Fibroblast of pulmonary artery (primary cell): ENCODE measurements around the gene NGF.

ENCODE experiments used
- DNase-seq: peaks from one replicate; pipeline ENCODE4 v3.0.0-alpha.2; 2010; ENCODE audit warnings: low read depth
- H3K4me3 ChIP-seq: replicated peaks from 2 replicates; pipeline ENCODE4 v1.5.1; 2011; ENCODE audit warnings: low read depth, mild to moderate bottlenecking, control low read depth, low read length, moderate library complexity
- TF ChIP-seq, protein P1 (sequence below): IDR thresholded peaks from 2 replicates; pipeline ENCODE4 v1.5.1; 2011; ENCODE audit warnings: mild to moderate bottlenecking, control low read depth, low read length, inconsistent platforms; ENCODE audit errors: missing control alignments

The NGF gene

DNA sequence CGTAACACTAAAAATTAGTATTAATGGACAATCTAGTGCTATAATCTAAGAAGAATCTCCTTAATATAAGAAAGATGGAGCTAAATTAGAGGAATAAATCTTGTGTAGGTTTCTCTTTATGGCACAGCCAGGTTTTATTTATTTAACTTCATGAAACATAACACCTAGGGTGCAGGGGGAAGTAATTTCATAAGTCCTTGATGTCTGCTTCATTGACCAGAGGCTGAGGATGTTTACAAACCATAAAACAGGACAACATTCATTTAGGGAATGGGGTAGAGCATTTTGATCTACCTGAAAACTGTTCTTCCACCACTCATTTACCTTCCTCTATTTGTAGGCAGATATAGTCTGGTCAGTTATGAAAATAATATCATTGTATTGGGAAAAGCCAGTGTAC is 95.5 kb downstream of the NGF start:
- DNase-seq: no peak
- H3K4me3 ChIP-seq: no peak overlapping the region
- TF ChIP-seq, protein P1, sequence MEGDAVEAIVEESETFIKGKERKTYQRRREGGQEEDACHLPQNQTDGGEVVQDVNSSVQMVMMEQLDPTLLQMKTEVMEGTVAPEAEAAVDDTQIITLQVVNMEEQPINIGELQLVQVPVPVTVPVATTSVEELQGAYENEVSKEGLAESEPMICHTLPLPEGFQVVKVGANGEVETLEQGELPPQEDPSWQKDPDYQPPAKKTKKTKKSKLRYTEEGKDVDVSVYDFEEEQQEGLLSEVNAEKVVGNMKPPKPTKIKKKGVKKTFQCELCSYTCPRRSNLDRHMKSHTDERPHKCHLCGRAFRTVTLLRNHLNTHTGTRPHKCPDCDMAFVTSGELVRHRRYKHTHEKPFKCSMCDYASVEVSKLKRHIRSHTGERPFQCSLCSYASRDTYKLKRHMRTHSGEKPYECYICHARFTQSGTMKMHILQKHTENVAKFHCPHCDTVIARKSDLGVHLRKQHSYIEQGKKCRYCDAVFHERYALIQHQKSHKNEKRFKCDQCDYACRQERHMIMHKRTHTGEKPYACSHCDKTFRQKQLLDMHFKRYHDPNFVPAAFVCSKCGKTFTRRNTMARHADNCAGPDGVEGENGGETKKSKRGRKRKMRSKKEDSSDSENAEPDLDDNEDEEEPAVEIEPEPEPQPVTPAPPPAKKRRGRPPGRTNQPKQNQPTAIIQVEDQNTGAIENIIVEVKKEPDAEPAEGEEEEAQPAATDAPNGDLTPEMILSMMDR: no peak

DNA sequence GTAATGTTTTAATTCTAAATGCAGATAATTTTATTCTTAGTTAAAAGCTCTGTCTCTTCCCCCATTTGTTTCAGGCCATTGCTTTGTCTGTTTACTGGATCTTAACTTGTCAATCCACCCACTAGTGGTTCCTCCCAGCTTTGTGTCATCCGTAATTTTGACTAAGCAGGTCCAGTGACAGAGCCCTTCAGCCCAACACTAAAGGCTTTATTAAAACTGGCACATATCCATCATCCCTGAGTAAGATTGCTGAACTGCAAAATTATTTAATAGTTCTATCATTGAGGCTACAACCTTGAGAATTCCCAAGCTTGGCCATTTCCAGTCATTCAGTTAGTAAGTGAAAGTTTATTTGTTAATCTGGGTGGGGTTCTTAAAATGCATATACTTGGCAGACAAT is 96.7 kb downstream of the NGF start:
- no peak overlapping the region for H3K4me3 ChIP-seq
- DNase-seq: no peak
- TF ChIP-seq, protein P1: no peak

DNA sequence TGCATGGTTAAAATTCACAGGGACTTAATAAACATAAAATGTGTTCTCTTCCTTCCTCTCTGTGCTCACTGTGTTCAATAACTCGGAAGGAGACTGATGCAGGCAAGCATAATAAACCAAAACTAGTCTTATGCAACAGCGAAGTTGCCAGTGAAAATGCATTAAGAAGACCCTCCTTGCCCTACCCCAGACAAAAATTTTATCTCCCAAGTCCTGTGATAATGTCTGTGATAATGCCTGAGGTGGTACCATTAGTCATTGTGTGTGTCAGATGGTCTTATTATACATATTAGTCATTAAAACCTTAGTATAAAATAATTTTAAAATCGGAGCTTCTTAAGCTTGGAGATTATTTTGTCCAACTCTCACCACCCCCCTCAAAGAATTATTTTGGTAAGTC is 97.8 kb downstream of the NGF start:
- no peak for DNase-seq

DNA sequence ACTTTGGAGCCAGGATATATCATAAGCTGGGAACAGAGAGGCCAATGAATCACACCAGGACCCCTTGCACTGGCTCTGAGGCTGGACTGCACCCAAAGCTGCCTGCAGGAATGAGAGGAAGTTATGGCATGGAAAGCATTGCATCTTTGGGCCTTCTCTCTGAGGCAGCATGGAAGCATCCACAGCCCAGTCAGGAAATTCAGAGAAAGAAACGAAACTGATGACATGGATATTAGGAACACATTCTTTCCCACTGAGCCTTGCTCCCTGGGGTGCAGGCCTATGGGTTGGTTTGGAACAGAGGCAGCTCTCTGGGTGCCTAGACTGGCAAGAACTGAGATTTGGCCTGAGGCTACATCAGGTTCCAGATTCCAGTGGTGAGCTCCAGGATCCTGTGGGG is 98.6 kb downstream of the NGF start:
- no peak for DNase-seq
- no peak overlapping the region for H3K4me3 ChIP-seq
- TF ChIP-seq, protein P1: no peak

More for the DNA sequence above, 97.8 kb downstream of the NGF start:
- no peak overlapping the region for H3K4me3 ChIP-seq
- TF ChIP-seq, protein P1: no peak

DNA sequence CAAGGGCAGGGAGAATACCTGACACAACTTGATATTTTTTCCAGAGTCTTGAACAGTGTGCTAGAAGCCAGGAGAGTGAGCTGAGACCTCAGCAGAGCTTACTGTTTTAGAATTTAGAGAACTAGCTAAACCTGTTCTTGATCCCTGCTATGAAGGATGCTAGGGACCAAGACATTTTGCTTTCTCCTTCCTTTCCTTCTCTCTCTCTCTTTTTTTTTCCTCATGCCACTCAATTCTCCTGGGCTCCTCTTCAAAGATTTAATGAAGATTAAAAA is 99.0 kb downstream of the NGF start:
- no peak overlapping the region for H3K4me3 ChIP-seq
- TF ChIP-seq, protein P1: no peak
- no peak for DNase-seq

DNA sequence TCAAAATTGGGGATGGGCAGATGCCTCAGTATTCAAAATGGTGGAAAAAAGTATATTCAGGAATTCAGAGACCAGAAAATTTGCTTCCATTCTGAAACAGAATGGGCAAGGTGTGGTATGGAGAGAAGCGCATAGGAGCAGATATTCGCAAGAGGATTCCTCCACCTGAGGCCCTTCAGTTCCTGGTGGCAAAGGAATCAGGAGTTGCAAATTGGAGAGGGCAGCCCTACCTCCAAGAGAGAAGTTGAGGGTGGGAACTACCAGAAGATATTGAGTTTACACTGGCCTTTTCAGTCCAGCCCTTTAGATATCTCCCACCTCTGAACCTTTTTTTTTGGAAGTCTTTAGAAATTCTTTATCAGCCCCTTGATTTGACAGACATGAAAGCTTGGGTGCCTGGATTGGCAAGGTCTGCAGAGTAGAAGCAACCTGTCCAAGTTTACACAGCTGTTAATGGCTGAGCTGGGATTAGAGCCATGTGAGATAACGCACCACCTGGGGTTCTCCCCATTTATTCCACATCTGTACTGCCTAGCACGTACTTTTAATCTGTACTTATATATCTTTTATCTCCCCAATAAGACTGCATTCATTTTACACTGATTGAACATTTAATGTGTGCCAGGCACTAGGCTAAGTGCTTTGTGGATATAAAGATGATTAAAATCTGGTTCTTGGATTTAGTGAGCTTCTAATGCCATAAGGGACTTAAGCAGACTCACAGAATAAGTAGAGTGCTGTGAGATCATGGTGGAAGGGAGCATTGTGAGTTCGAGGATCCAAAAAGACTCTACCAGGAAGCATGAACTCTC is 99.5 kb downstream of the NGF start:
- TF ChIP-seq, protein P1: no peak
- H3K4me3 ChIP-seq: no peak overlapping the region

DNA sequence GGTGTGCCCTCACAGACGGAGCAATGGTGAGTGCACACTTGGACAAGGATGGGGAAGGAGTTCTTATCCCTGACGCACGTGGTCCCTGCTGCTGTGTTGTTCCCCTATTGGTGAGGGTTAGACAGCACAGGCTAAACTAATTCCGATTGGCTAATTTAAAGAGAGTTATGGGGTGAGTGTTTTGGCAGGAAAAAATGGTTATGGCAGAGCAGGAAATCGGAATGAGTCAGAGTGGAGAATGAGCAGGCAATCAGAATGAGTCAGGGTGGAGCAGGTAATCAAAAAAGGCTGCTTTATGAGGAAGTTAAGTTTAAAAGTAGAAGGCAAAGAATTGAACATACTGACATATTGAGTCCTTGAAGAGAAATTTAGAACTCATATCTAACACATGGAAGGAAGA is 100.5 kb downstream of the NGF start:
- no peak for DNase-seq
- TF ChIP-seq, protein P1: no peak

More for the DNA sequence above, 99.5 kb downstream of the NGF start:
- no peak for DNase-seq

More for the DNA sequence above, 100.5 kb downstream of the NGF start:
- no peak overlapping the region for H3K4me3 ChIP-seq
